Left ventricle myocardium inferior (tissue), 1 donor: ENCODE results near the gene NFE2L3. TPM values are rescaled to one million over a fixed set of nuclear protein-coding genes. Genes with fewer than 3 reads are reported as not detected.
A peak's percentile ranks its signal among the peaks of the same experiment; 100 is the strongest.
"Not testable (repeated sequence)": the region's sequence is repeated elsewhere in the genome, so short reads cannot be mapped to it uniquely, and the experiment has no call there.

ENCODE experiments used
- DNase-seq: peaks from one replicate; pipeline ENCODE4 v3.0.0-alpha.2; 2020
- H3K27ac ChIP-seq: fragments of 200-600 bp; replicated peaks from 2 replicates; pipeline ENCODE4 v1.8.0; 2021
- H3K27me3 ChIP-seq: fragments of 200-600 bp; 2 replicates; pipeline ENCODE4 v1.8.0; 2021; ENCODE audit warnings: low read depth
- H3K36me3 ChIP-seq: fragments of 200-600 bp; 2 replicates; pipeline ENCODE4 v1.8.0; 2021
- H3K4me1 ChIP-seq: fragments of 200-600 bp; 2 replicates; pipeline ENCODE4 v1.8.0; 2021
- H3K4me3 ChIP-seq: fragments of 200-600 bp; 2 replicates; pipeline ENCODE4 v1.8.0; 2021; ENCODE audit warnings: mild to moderate bottlenecking, moderate library complexity
- H3K9me3 ChIP-seq: fragments of 200-600 bp; replicated peaks from 2 replicates; pipeline ENCODE4 v1.8.0; 2021
- intact Hi-C: fragments of 100-400 bp; cut with micrococcal nuclease; formaldehyde crosslinking; loops from one replicate; pipeline ENCODE4 v1.11.0; 2022
- total RNA-seq: library from RNA; stranded (reverse); fragmentation: NEBNext Ultra II Directional; extraction: Animal tissue kit (Norgen Biotek cat#: 25700); gene quantifications from one replicate; pipeline ENCODE4 v1.2.1, GENCODE V29; 2021
- TF ChIP-seq, protein P1 (sequence below): fragments of 200-600 bp; IDR thresholded peaks from 2 replicates; pipeline ENCODE4 v1.8.0; 2021; ENCODE audit warnings: antibody characterized with exemption, mild to moderate bottlenecking, borderline replicate concordance
- donor health status: DM: no; HTN: yes; CAD: no; lungs with severe emphysema.

NFE2L3 gene
- total RNA-seq, 1 donor from 2014 or later, result 0.99 TPM

- intact Hi-C loops, result no loop called here
- H3K4me1 ChIP-seq, result peaks cover 18% of the 10 kb centered on the region
- TF ChIP-seq, protein P1, sequence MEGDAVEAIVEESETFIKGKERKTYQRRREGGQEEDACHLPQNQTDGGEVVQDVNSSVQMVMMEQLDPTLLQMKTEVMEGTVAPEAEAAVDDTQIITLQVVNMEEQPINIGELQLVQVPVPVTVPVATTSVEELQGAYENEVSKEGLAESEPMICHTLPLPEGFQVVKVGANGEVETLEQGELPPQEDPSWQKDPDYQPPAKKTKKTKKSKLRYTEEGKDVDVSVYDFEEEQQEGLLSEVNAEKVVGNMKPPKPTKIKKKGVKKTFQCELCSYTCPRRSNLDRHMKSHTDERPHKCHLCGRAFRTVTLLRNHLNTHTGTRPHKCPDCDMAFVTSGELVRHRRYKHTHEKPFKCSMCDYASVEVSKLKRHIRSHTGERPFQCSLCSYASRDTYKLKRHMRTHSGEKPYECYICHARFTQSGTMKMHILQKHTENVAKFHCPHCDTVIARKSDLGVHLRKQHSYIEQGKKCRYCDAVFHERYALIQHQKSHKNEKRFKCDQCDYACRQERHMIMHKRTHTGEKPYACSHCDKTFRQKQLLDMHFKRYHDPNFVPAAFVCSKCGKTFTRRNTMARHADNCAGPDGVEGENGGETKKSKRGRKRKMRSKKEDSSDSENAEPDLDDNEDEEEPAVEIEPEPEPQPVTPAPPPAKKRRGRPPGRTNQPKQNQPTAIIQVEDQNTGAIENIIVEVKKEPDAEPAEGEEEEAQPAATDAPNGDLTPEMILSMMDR, result no peak
- no peak overlapping the region for H3K27ac ChIP-seq
- no peaks in the 10 kb centered on the region for H3K9me3 ChIP-seq
- H3K27me3 ChIP-seq, result peaks cover 61% of the 10 kb centered on the region
- no peak for DNase-seq
- no peak overlapping the region for H3K4me3 ChIP-seq
- no peaks in the 10 kb centered on the region for H3K36me3 ChIP-seq
Measured at GRCh38 chr7:26149391-26149977, 2.5 kb upstream of the NFE2L3 start.

- no peaks in the 10 kb centered on the region for H3K9me3 ChIP-seq
- H3K4me1 ChIP-seq, result peaks cover 25% of the 10 kb centered on the region
- H3K36me3 ChIP-seq, result no peaks in the 10 kb centered on the region
- intact Hi-C loops, result no loop called here
- peaks cover 63% of the 10 kb centered on the region for H3K27me3 ChIP-seq
- no peak overlapping the region for H3K27ac ChIP-seq
- H3K4me3 ChIP-seq, result no peak overlapping the region
- TF ChIP-seq, protein P1, result no peak
- DNase-seq, result no peak
Measured at GRCh38 chr7:26151096-26151495, 902 bp upstream of the NFE2L3 start.

DNA sequence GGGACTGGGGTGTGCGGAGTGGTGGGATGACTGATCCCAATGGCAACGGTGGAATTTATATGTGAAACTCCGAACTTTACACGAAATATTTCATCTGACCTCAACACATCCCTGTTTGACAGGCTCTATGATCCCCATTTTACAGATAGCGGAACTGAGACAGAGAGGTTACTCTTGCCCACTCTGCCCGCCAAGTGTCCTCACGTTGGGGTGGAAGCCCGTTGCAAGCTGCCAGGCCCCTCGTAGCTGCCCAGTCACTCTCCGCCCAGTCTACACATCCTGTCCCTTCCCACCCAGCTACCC is 397 bp upstream of the NFE2L3 start:
- DNase-seq, result no peak
- H3K27me3 ChIP-seq, result peaks cover 58% of the 10 kb centered on the region
- intact Hi-C loops, result no loop called here
- no peaks in the 10 kb centered on the region for H3K36me3 ChIP-seq
- H3K27ac ChIP-seq, result peak overlapping the region; percentile 44
- peak overlapping the region; percentile 71 for H3K4me3 ChIP-seq
- H3K4me1 ChIP-seq, result peaks cover 26% of the 10 kb centered on the region
- TF ChIP-seq, protein P1, result no peak
- no peaks in the 10 kb centered on the region for H3K9me3 ChIP-seq

DNA sequence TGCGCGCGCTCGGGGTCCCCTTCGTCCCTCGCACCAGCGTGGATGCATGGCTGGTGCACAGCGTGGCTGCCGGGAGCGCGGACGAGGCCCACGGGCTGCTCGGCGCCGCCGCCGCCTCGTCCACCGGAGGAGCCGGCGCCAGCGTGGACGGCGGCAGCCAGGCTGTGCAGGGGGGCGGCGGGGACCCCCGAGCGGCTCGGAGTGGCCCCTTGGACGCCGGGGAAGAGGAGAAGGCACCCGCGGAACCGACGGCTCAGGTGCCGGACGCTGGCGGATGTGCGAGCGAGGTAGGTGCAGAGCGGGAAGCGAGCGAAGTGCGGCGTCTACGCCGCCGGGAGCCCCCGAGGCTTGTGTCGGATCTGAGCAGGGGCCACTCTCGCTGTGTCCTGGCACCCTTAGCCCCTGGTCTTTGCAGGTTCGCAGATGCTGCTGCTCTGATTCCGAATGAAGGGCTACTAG is 813 bp downstream of the NFE2L3 start:
- H3K27me3 ChIP-seq, result peaks cover 57% of the 10 kb centered on the region
- H3K36me3 ChIP-seq, H3K9me3 ChIP-seq, DNase-seq, intact Hi-C loops: not testable (repeated sequence)
- H3K27ac ChIP-seq, result peak overlapping the region; percentile 44
- peaks cover 26% of the 10 kb centered on the region for H3K4me1 ChIP-seq
- H3K4me3 ChIP-seq, result peak overlapping the region; percentile 71

DNA sequence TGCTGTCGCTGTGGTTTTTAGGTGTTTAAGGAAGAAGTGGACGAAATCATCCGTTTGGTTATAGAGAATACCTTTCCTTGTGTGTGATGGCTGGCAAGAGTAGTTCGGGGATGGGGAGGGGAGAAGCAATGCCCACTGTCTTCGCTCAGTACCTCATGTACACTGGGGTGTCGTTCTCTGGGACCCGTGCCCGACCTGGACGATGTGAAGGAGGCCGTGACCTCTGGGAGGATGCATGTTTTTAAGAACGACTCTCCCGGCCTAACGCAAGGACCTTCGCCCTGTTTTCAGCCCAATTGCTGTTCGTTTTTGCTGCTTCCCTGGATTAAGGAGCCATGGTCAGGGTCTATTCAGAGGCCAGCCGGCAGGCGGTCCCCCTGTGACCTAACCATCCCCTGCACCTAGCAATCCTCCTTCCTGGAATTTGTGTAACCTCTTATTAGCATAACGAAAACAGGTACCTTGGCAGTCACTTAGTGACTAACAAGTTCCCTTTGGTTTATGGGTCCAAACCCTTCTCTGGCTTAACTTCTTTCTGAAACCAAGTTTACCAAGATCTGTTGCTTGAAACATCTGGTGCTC is 1.3 kb downstream of the NFE2L3 start:
- Histone ChIP-seq H3K4me3 (peak overlapping the region; percentile 71), H3K9me3 (no peaks in the 10 kb centered on the region), H3K4me1 (peaks cover 26% of the 10 kb centered on the region), H3K27me3 (peaks cover 57% of the 10 kb centered on the region), H3K27ac (peak overlapping the region; percentile 50), H3K36me3 (no peaks in the 10 kb centered on the region)
- TF ChIP-seq, protein P1, result no peak
- DNase-seq, result no peak
- intact Hi-C loops, result no loop called here
